ENCODE results near the gene HOMER2.

The HOMER2 gene

GRCh38 chr15:82882273-82882928, 70.1 kb downstream of the HOMER2 start:
- H3K79me2 ChIP-seq: no peaks in the 10 kb centered on the region
- no peak overlapping the region for H3K4me3 ChIP-seq (ENCODE audit: low read depth, low read length)
- H3K9me3 ChIP-seq (ENCODE audit: control insufficient read depth, low read length): no peaks in the 10 kb centered on the region
- no peak overlapping the region for H3K4me2 ChIP-seq (ENCODE audit: low read length)
- no peaks in the 10 kb centered on the region for H3K27me3 ChIP-seq (ENCODE audit: control insufficient read depth, insufficient read depth, low read length)
- H2AFZ ChIP-seq: no peak overlapping the region
- no peak overlapping the region for H3K9ac ChIP-seq
- no peak for TF ChIP-seq CTCF (IDR thresholded peaks at IDR 0.05)
- H3K36me3 ChIP-seq (ENCODE audit: control insufficient read depth, insufficient read depth, low read length): no peaks in the 10 kb centered on the region
- H3K4me1 ChIP-seq: no peaks in the 10 kb centered on the region
- no peak overlapping the region for H3K27ac ChIP-seq

- no peak for TF ChIP-seq CTCF (IDR thresholded peaks at IDR 0.05)
- no peak overlapping the region for H2AFZ ChIP-seq
- H3K4me1 ChIP-seq: no peaks in the 10 kb centered on the region
- no peaks in the 10 kb centered on the region for H3K9me3 ChIP-seq (ENCODE audit: control insufficient read depth, low read length)
- H3K27me3 ChIP-seq (ENCODE audit: control insufficient read depth, insufficient read depth, low read length): no peaks in the 10 kb centered on the region
- H3K36me3 ChIP-seq (ENCODE audit: control insufficient read depth, insufficient read depth, low read length): no peaks in the 10 kb centered on the region
- no peak overlapping the region for H3K27ac ChIP-seq
- H3K4me2 ChIP-seq (ENCODE audit: low read length): no peak overlapping the region
- H3K9ac ChIP-seq: no peak overlapping the region
- no peak overlapping the region for H3K4me3 ChIP-seq (ENCODE audit: low read depth, low read length)
- no peaks in the 10 kb centered on the region for H3K79me2 ChIP-seq
Observed at GRCh38 chr15:82881747-82882146, 70.8 kb downstream of the HOMER2 start.

GRCh38 chr15:82880704-82881103, 71.8 kb downstream of the HOMER2 start:
- H3K36me3 ChIP-seq (ENCODE audit: control insufficient read depth, insufficient read depth, low read length): no peaks in the 10 kb centered on the region
- H3K27ac ChIP-seq: no peak overlapping the region
- no peak for TF ChIP-seq CTCF (IDR thresholded peaks at IDR 0.05)
- H2AFZ ChIP-seq: no peak overlapping the region
- no peaks in the 10 kb centered on the region for H3K9me3 ChIP-seq (ENCODE audit: control insufficient read depth, low read length)
- no peaks in the 10 kb centered on the region for H3K27me3 ChIP-seq (ENCODE audit: control insufficient read depth, insufficient read depth, low read length)
- no peak overlapping the region for H3K9ac ChIP-seq
- no peaks in the 10 kb centered on the region for H3K79me2 ChIP-seq
- no peak overlapping the region for H3K4me3 ChIP-seq (ENCODE audit: low read depth, low read length)
- no peak overlapping the region for H3K4me2 ChIP-seq (ENCODE audit: low read length)
- no peaks in the 10 kb centered on the region for H3K4me1 ChIP-seq

GRCh38 chr15:82878325-82878724, 74.2 kb downstream of the HOMER2 start:
- Histone ChIP-seq H3K27ac (no peak overlapping the region), H3K36me3 (ENCODE audit: control insufficient read depth, insufficient read depth, low read length) (no peaks in the 10 kb centered on the region), H3K9me3 (ENCODE audit: control insufficient read depth, low read length) (no peaks in the 10 kb centered on the region), H3K4me3 (ENCODE audit: low read depth, low read length) (no peak overlapping the region), H3K4me1 (no peaks in the 10 kb centered on the region), H3K9ac (no peak overlapping the region), H3K79me2 (no peaks in the 10 kb centered on the region), H3K4me2 (ENCODE audit: low read length) (no peak overlapping the region), H3K27me3 (ENCODE audit: control insufficient read depth, insufficient read depth, low read length) (no peaks in the 10 kb centered on the region), H2AFZ (no peak overlapping the region)
- TF ChIP-seq CTCF (IDR thresholded peaks at IDR 0.05): no peak

GRCh38 chr15:82877825-82878224, 74.7 kb downstream of the HOMER2 start:
- H3K79me2 ChIP-seq: no peaks in the 10 kb centered on the region
- TF ChIP-seq CTCF (IDR thresholded peaks at IDR 0.05): no peak
- no peaks in the 10 kb centered on the region for H3K9me3 ChIP-seq (ENCODE audit: control insufficient read depth, low read length)
- no peak overlapping the region for H3K9ac ChIP-seq
- H2AFZ ChIP-seq: no peak overlapping the region
- no peaks in the 10 kb centered on the region for H3K36me3 ChIP-seq (ENCODE audit: control insufficient read depth, insufficient read depth, low read length)
- no peak overlapping the region for H3K27ac ChIP-seq
- H3K27me3 ChIP-seq (ENCODE audit: control insufficient read depth, insufficient read depth, low read length): no peaks in the 10 kb centered on the region
- no peaks in the 10 kb centered on the region for H3K4me1 ChIP-seq
- no peak overlapping the region for H3K4me3 ChIP-seq (ENCODE audit: low read depth, low read length)
- H3K4me2 ChIP-seq (ENCODE audit: low read length): no peak overlapping the region
